IMR-90 (cell line): ENCODE results near the gene CACNB2. TPM values are rescaled to one million over a fixed set of nuclear protein-coding genes. Genes with fewer than 3 reads are reported as not detected.

Experiments used
- ATAC-seq: fragments of 200-7000 bp; cut with Tn5 transposase; 2 replicates; pipeline ENCODE4 v1.9.1; 2020; ENCODE audit warnings: low read depth, mild to moderate bottlenecking, moderate library complexity
- BruUV-seq: library from RNA; stranded (reverse); fragments of 400-500 nt; replicated peaks from 2 replicates; lab custom pipeline; 2021; lab: Mats Ljungman, UMichigan
- CTCF ChIA-PET: fragments of 300-600 bp; formaldehyde crosslinking; extraction: SDS; loops from one replicate; lab custom pipeline; 2021; ENCODE audit warnings: antibody characterized with exemption; lab: Yijun Ruan, JAX
- POLR2A ChIA-PET: fragments of 300-600 bp; sonication (Branson Sonifier 250); formaldehyde crosslinking; loops from one replicate; lab custom pipeline; 2022; ENCODE audit warnings: antibody characterized with exemption; ENCODE audit not compliant: unreplicated experiment; lab: Charles Lee
- DNase-seq: peaks from one replicate; pipeline ENCODE4 v3.0.0; 2013
- H2AFZ ChIP-seq: replicated peaks from 2 replicates; pipeline ENCODE3; 2013; ENCODE audit warnings: low read length, mild to moderate bottlenecking; ENCODE audit not compliant: poor library complexity
- H2AK5ac ChIP-seq: 2 replicates; pipeline ENCODE4 v1.6.1; 2013; ENCODE audit warnings: low read depth, low read length, inconsistent platforms
- H2AK9ac ChIP-seq: replicated peaks from 2 replicates; pipeline ENCODE3; 2013; ENCODE audit warnings: mild to moderate bottlenecking, low read depth, low read length, moderate library complexity; ENCODE audit not compliant: poor library complexity
- H2BK120ac ChIP-seq: 2 replicates; pipeline ENCODE4 v1.6.1; 2013; ENCODE audit warnings: low read depth, low read length, inconsistent platforms
- H2BK15ac ChIP-seq: 3 replicates; pipeline ENCODE4 v1.6.1; 2013; ENCODE audit warnings: low read depth, low read length, inconsistent platforms
- H2BK20ac ChIP-seq: 2 replicates; pipeline ENCODE4 v1.6.1; 2013; ENCODE audit warnings: low read depth, mild to moderate bottlenecking, inconsistent platforms, low read length, moderate library complexity
- H2BK5ac ChIP-seq: 2 replicates; pipeline ENCODE4 v1.6.1; 2013; ENCODE audit warnings: mild to moderate bottlenecking, low read depth, low read length, inconsistent platforms; ENCODE audit not compliant: poor library complexity, severe bottlenecking
- H3K14ac ChIP-seq: replicated peaks from 2 replicates; pipeline ENCODE4 v1.6.1; 2013; ENCODE audit warnings: low read depth, low read length, inconsistent platforms
- H3K18ac ChIP-seq: 2 replicates; pipeline ENCODE4 v1.6.1; 2013; ENCODE audit warnings: low read depth, low read length, control low read depth
- H3K23ac ChIP-seq: 2 replicates; pipeline ENCODE4 v1.6.1; 2013; ENCODE audit warnings: low read depth, low read length, inconsistent platforms
- H3K27ac ChIP-seq: 2 replicates; pipeline ENCODE4 v1.5.1; 2013; ENCODE audit warnings: mild to moderate bottlenecking, control low read depth, low read length; ENCODE audit not compliant: insufficient read depth
- H3K27me3 ChIP-seq: 2 replicates; pipeline ENCODE4 v1.6.1; 2013; ENCODE audit warnings: low read length; ENCODE audit not compliant: control insufficient read depth, insufficient read depth
- H3K36me3 ChIP-seq: 2 replicates; pipeline ENCODE4 v1.6.1; 2013; ENCODE audit warnings: low read length, mixed read lengths; ENCODE audit not compliant: control insufficient read depth, insufficient read depth
- H3K4ac ChIP-seq: 2 replicates; pipeline ENCODE4 v1.6.1; 2013; ENCODE audit warnings: low read depth, low read length, inconsistent platforms
- H3K4me1 ChIP-seq: 2 replicates; pipeline ENCODE4 v1.6.1; 2013; ENCODE audit warnings: low read length, mixed read lengths; ENCODE audit not compliant: control insufficient read depth, insufficient read depth
- H3K4me2 ChIP-seq: 2 replicates; pipeline ENCODE4 v1.6.1; 2013; ENCODE audit warnings: low read depth, mild to moderate bottlenecking, control low read depth, low read length, moderate library complexity
- H3K4me3 ChIP-seq: 2 replicates; pipeline ENCODE4 v1.5.1; 2013; ENCODE audit warnings: low read depth, mild to moderate bottlenecking, control low read depth, low read length, moderate library complexity; ENCODE audit not compliant: insufficient read depth
- H3K56ac ChIP-seq: 2 replicates; pipeline ENCODE4 v1.6.1; 2013; ENCODE audit warnings: low read length, inconsistent platforms; ENCODE audit not compliant: insufficient read depth; ENCODE audit errors: extremely low read depth
- H3K79me1 ChIP-seq, 2 experiments: 2 replicates each; pipeline ENCODE4 v1.6.1; 2013; ENCODE audit warnings: low read length in 2 of 2, inconsistent platforms in 1 of 2, low read depth in 1 of 2
- H3K9ac ChIP-seq: 2 replicates; pipeline ENCODE4 v1.6.1; 2013; ENCODE audit warnings: low read depth, low read length, control low read depth
- H3K9me1 ChIP-seq: 2 replicates; pipeline ENCODE4 v1.6.1; 2013; ENCODE audit warnings: low read length, inconsistent platforms; ENCODE audit not compliant: insufficient read depth
- H3K9me3 ChIP-seq: 2 replicates; pipeline ENCODE4 v1.6.1; 2013; ENCODE audit warnings: low read length; ENCODE audit not compliant: control insufficient read depth, insufficient read depth
- H4K20me1 ChIP-seq: 2 replicates; pipeline ENCODE4 v1.6.1; 2013; ENCODE audit warnings: low read length, inconsistent platforms; ENCODE audit not compliant: insufficient read depth
- H4K5ac ChIP-seq: 2 replicates; pipeline ENCODE4 v1.6.1; 2013; ENCODE audit warnings: mild to moderate bottlenecking, low read depth, low read length, control low read depth
- H4K8ac ChIP-seq, 2 experiments: 2 replicates each; pipeline ENCODE4 v1.6.1; 2013; ENCODE audit warnings: low read depth in 2 of 2, low read length in 2 of 2, control low read depth in 1 of 2, inconsistent platforms in 1 of 2
- H4K91ac ChIP-seq: 2 replicates; pipeline ENCODE4 v1.6.1; 2013; ENCODE audit warnings: low read depth, low read length, inconsistent platforms; ENCODE audit not compliant: insufficient read depth
- CTCF ChIP-seq: conservative IDR thresholded peaks from 2 replicates; pipeline ENCODE4 v1.5.1; 2012; ENCODE audit warnings: mild to moderate bottlenecking, low read depth, low read length, improper control_type of control experiment
- FOS ChIP-seq: fragments of 150-350 bp; IDR thresholded peaks from 2 replicates; pipeline ENCODE4 v1.6.1; 2016; ENCODE audit warnings: low read depth, low read length
- MAFK ChIP-seq: IDR thresholded peaks from 2 replicates; pipeline ENCODE4 v1.6.1; 2012; ENCODE audit warnings: low read depth, low read length, improper control_type of control experiment
- MAZ ChIP-seq: IDR thresholded peaks from 2 replicates; pipeline ENCODE4 v1.6.1; 2012; ENCODE audit warnings: low read depth, mild to moderate bottlenecking, low read length, improper control_type of control experiment, moderate library complexity, borderline replicate concordance
- MXI1 ChIP-seq: IDR thresholded peaks from 2 replicates; pipeline ENCODE4 v1.6.1; 2012; ENCODE audit warnings: low read depth, mild to moderate bottlenecking, low read length, moderate library complexity, borderline replicate concordance
- NFE2L2 ChIP-seq: fragments of 150-350 bp; IDR thresholded peaks from 2 replicates; pipeline ENCODE4 v1.6.1; 2016; ENCODE audit warnings: low read depth, mild to moderate bottlenecking, low read length
- POLR2A ChIP-seq: IDR thresholded peaks from 2 replicates; pipeline ENCODE4 v1.6.1; 2012; ENCODE audit warnings: mild to moderate bottlenecking, low read depth, low read length
- RAD21 ChIP-seq: IDR thresholded peaks from 2 replicates; pipeline ENCODE4 v1.6.1; 2012; ENCODE audit warnings: low read length, improper control_type of control experiment
- RCOR1 ChIP-seq: IDR thresholded peaks from 2 replicates; pipeline ENCODE4 v1.6.1; 2012; ENCODE audit warnings: mild to moderate bottlenecking, low read length, improper control_type of control experiment; ENCODE audit not compliant: insufficient replicate concordance
- RFX5 ChIP-seq: IDR thresholded peaks from 2 replicates; pipeline ENCODE4 v1.8.0; 2012; ENCODE audit warnings: low read depth, mild to moderate bottlenecking, low read length, moderate library complexity
- SMC3 ChIP-seq: fragments of 150-350 bp; IDR thresholded peaks from 2 replicates; pipeline ENCODE4 v1.6.1; 2016; ENCODE audit warnings: low read depth, mild to moderate bottlenecking, antibody characterized with exemption, low read length, moderate library complexity
- WGBS, 2 experiments: methylation state at CpG; one replicate each; pipeline versions ENCODE4 v1.1.5 to v1.1.7; 2013; ENCODE audit warnings: missing lambda C conversion rate in 2 of 2; ENCODE audit not compliant: insufficient read length in 1 of 2; ENCODE audit errors: extremely low coverage in 2 of 2; 5-methylcytosine and 5-hydroxymethylcytosine counted together
- dilution Hi-C: fragments of 300-500 bp; cut with HindIII; formaldehyde crosslinking; loops from one replicate; pipeline ENCODE4 v1.14.3; 2018; ENCODE audit warnings: low sequenced_read_pairs; ENCODE audit not compliant: unreplicated experiment
- in situ Hi-C: fragments of 300-500 bp; cut with MboI; formaldehyde crosslinking; loops from 3 replicates; pipeline ENCODE4 v1.14.3; 2019; ENCODE audit warnings: low sequenced_read_pairs, inconsistent platforms, mixed read lengths
- intact Hi-C: fragments of 100-400 bp; cut with micrococcal nuclease; formaldehyde crosslinking; loops from 2 replicates; pipeline ENCODE4 v1.10.0; 2022
- polyA plus RNA-seq, 3 experiments: library from polyadenylated mRNA; depleted of rRNA; stranded (reverse); fragments of >200 nt; gene quantifications; 2 replicates each; pipeline ENCODE4 v1.2.3, GENCODE V29; 2012; ENCODE audit warnings: low replicate concordance in 1 of 3
- total RNA-seq: library from RNA; depleted of rRNA; stranded (reverse); fragments of >200 nt; gene quantifications from 2 replicates; pipeline ENCODE4 v1.2.3, GENCODE V29; 2012
- TF ChIP-seq, protein P1 (sequence below): fragments of 150-350 bp; IDR thresholded peaks from 2 replicates; pipeline ENCODE4 v1.6.1; 2017; ENCODE audit warnings: mild to moderate bottlenecking, antibody characterized with exemption, low read length, low read depth
- TF ChIP-seq, protein P2 (sequence below): fragments of 150-350 bp; IDR thresholded peaks from 2 replicates; pipeline ENCODE4 v1.6.1; 2016; ENCODE audit warnings: low read depth, mild to moderate bottlenecking, low read length, moderate library complexity, borderline replicate concordance

Gene CACNB2
- total and polyA plus RNA-seq, 2 of the 4 experiments (the other 2 are of a cell fraction), result 0.36 TPM

- Histone ChIP-seq H4K8ac (no peak overlapping the region), H4K91ac (no peak overlapping the region), H2AK9ac (no peak overlapping the region), H3K36me3 (no peaks in the 10 kb centered on the region), H3K79me1 (no peaks in the 10 kb centered on the region), H3K9ac (no peak overlapping the region), H3K4me2 (no peak overlapping the region), H3K56ac (no peak overlapping the region), H2AK5ac (no peak overlapping the region), H3K9me3 (no peaks in the 10 kb centered on the region), H4K20me1 (no peaks in the 10 kb centered on the region), H3K4ac (no peak overlapping the region), H3K4me3 (no peak overlapping the region), H3K18ac (no peak overlapping the region), H2BK15ac (no peak overlapping the region), H2AFZ (no peak overlapping the region), H2BK120ac (no peak overlapping the region), H3K27ac (no peak overlapping the region), H3K9me1 (no peaks in the 10 kb centered on the region), H3K14ac (no peak overlapping the region), H3K23ac (no peak overlapping the region), H4K5ac (no peak overlapping the region), H3K4me1 (no peaks in the 10 kb centered on the region), H2BK5ac (no peak overlapping the region), H2BK20ac (no peak overlapping the region), H3K27me3 (peaks cover 20% of the 10 kb centered on the region)
- in situ Hi-C loops, result no loop called here
- TF ChIP-seq CTCF (no peak), POLR2A (no peak), NFE2L2 (no peak), MXI1 (no peak), MAFK (no peak), SMC3 (no peak), MAZ (no peak), FOS (no peak), RFX5 (no peak), RCOR1 (no peak), RAD21 (no peak)
- TF ChIP-seq, protein P1, sequence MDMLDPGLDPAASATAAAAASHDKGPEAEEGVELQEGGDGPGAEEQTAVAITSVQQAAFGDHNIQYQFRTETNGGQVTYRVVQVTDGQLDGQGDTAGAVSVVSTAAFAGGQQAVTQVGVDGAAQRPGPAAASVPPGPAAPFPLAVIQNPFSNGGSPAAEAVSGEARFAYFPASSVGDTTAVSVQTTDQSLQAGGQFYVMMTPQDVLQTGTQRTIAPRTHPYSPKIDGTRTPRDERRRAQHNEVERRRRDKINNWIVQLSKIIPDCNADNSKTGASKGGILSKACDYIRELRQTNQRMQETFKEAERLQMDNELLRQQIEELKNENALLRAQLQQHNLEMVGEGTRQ, result no peak
- TF ChIP-seq, protein P2, sequence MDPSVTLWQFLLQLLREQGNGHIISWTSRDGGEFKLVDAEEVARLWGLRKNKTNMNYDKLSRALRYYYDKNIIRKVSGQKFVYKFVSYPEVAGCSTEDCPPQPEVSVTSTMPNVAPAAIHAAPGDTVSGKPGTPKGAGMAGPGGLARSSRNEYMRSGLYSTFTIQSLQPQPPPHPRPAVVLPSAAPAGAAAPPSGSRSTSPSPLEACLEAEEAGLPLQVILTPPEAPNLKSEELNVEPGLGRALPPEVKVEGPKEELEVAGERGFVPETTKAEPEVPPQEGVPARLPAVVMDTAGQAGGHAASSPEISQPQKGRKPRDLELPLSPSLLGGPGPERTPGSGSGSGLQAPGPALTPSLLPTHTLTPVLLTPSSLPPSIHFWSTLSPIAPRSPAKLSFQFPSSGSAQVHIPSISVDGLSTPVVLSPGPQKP, result no peak
- ChIA-PET CTCF (no interaction called here), POLR2A (interaction anchor here (0.6 kb wide), 1 partner anchor 69 kb away, joined by 3 read pairs; no protein-coding TSS in a partner anchor)
- intact Hi-C loops, result no loop called here
- no TSS peak for BruUV-seq
- ATAC-seq (no peak), DNase-seq (no peak)
- dilution Hi-C loops, result no loop called here
- WGBS, 2 experiments, result no CpG with 5 or more reads among the region's 4 CpGs
These were observed 5.3 kb upstream of the CACNB2 start for GRCh38 chr10:18134921-18135320.
